ENCODE results near the gene VKORC1. TPM values are rescaled to one million over a fixed set of nuclear protein-coding genes. Genes with fewer than 3 reads are reported as not detected.

Gene VKORC1
- polyA plus RNA-seq, 1 donor from 2014 or later, result 90.7 TPM

DNA sequence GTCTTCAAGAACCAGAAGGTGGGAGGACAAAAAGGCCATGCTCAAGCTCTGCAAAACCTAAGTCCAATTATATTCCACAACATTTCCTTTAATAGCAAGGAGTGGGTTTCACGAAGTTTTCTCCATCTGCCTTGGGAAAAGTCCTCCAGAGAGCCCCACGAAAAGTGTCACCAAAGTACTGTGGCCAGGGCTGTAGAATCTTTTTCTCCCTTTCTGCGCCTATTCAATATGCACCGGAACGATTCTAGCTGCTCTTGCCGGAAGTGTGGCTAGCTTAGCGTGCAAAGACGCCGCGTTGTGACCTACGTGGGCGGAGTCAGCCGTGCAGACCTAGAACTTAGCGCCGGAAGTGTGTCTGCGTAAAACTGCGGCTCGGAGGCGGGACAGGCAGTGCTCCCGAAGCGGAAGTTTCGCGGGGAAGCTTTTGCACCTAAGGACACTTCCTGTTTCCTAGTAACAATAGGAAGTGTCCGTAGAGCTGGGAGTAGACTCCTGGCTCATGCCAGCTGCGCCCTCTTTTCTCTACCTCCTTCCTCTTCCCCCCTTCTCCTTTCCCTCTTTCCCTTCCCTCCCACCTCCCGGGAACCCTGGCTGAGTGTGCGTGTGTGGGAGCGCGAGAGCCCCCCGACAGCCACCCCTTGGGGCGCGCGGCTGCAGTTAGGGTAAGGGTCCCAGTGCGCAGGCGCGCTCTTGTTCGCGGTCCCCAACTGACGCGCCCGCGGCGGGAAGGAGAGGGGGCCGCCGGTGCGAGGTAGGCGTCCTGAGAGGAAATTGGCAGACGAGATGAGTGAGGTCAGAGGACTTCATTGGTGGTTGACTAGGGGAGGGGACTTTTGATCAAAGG, 20.4 kb downstream of the VKORC1 start, which contains the start of the genes ZNF646 and ZNF668:
Gene ZNF646, plus strand, starts transcription at position 453 of the 844 bp plus-strand sequence. CDS start 1,903 bp downstream, outside the sequence.
Gene ZNF668, minus strand, starts transcription at position 271 of the 844 bp plus-strand sequence. CDS start 9,781 bp downstream, outside the sequence.
- no peaks in the 10 kb centered on the region for H3K27me3 Mint-ChIP-seq
- H3K4me3 Mint-ChIP-seq, result peak within 1 kb of the TSS; percentile 87 to 99 (median 96)
- H3K4me1 Mint-ChIP-seq, result peaks cover 14 to 32% (median 28%) of the 10 kb centered on the region in 3 donors
- H3K9me3 Mint-ChIP-seq, result no peaks in the 10 kb centered on the region
- peak within 1 kb of the TSS; percentile 78 to 98 (median 98) for H3K27ac Mint-ChIP-seq
- H3K36me3 Mint-ChIP-seq, result peaks cover 2% of the 10 kb centered on the region

DNA sequence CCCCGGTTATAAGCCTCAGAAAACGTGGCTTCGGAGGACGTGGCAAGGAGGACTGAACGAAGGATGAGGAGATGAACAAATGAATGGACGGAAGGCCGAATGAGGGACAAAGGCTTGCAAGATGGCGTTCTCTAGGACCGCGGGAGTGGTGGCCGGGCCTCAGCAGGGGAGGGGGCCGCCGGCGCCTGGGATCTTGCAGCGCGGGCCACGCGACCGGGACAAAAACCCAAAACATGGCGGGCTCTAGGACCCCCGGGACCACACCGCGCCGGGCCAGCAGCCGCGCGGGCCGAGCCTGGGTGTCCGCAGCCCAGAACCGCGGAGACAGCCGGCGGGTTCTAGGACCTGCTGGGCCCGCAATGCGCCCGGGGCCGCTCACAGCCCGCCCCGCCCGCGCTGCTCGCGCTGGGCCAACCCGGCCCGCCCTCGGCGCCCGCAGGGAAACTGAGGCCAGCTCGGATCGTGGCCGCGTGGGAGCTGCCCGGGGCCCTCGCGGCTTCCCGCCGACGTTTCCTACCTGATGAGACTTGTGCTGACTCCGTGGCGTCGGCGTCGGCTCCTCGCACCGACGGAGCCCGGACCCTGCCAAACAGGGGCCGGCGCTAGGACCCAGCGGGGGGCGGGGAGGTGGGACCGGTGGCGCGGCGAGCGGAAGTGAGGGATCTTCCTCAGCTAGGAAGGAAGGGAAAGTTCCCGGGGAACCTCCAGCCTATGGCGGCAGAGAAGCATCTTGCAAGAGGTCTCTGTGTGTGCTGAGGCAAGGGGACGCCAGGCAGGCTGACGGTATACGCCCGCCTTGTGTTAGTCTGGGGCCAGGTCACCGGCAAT, 21.2 kb downstream of the VKORC1 start:
- peak overlapping the region; percentile 78 to 98 (median 98) for H3K27ac Mint-ChIP-seq
- peak overlapping the region; percentile 87 to 99 (median 96) for H3K4me3 Mint-ChIP-seq
- H3K9me3 Mint-ChIP-seq, result no peaks in the 10 kb centered on the region
- peaks cover 1% of the 10 kb centered on the region for H3K36me3 Mint-ChIP-seq
- H3K4me1 Mint-ChIP-seq, result peaks cover 14 to 32% (median 29%) of the 10 kb centered on the region in 3 donors
- no peaks in the 10 kb centered on the region for H3K27me3 Mint-ChIP-seq

GRCh38 chr16:31072540-31073141, 22.0 kb downstream of the VKORC1 start:
- H3K36me3 Mint-ChIP-seq, result no peaks in the 10 kb centered on the region
- peaks cover 14 to 32% (median 29%) of the 10 kb centered on the region in 3 donors for H3K4me1 Mint-ChIP-seq
- no peaks in the 10 kb centered on the region for H3K9me3 Mint-ChIP-seq
- H3K4me3 Mint-ChIP-seq, result peak overlapping the region; percentile 87 to 98 (median 94)
- H3K27me3 Mint-ChIP-seq, result no peaks in the 10 kb centered on the region
- peak overlapping the region; percentile 14 to 98 (median 78) for H3K27ac Mint-ChIP-seq

DNA sequence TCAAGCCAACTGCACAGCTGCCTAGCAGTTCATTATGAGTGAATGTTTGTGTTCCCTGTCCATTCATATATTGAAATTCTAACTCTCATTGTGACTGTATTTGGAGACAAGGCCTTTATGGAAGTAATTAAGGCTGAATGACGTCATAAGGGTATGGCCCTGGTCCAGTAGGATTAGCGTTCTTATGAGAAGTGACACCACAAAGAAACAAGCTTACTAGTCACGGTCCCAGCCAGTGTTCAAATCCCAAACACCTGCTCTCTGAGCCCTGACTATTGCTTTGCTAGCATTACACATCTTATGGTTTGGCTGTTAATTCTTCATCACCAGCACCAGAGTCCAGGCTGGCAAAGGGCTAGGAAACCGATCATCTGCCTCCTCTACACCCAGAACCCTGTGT, 22.7 kb downstream of the VKORC1 start:
- no peaks in the 10 kb centered on the region for H3K9me3 Mint-ChIP-seq
- peak overlapping the region; percentile 77 to 94 (median 90) for H3K4me3 Mint-ChIP-seq
- H3K36me3 Mint-ChIP-seq, result no peaks in the 10 kb centered on the region
- H3K4me1 Mint-ChIP-seq, result peaks cover 14 to 32% (median 29%) of the 10 kb centered on the region in 3 donors
- H3K27ac Mint-ChIP-seq, result peak overlapping the region in 1 of 3 donors; percentile 78
- no peaks in the 10 kb centered on the region for H3K27me3 Mint-ChIP-seq

- H3K27ac Mint-ChIP-seq, result peak overlapping the region in 1 of 3 donors; percentile 8
- no peaks in the 10 kb centered on the region for H3K27me3 Mint-ChIP-seq
- no peak overlapping the region for H3K4me3 Mint-ChIP-seq
- H3K4me1 Mint-ChIP-seq, result peaks cover 2 to 16% (median 9%) of the 10 kb centered on the region in 3 donors
- peaks cover 8% of the 10 kb centered on the region for H3K36me3 Mint-ChIP-seq
- H3K9me3 Mint-ChIP-seq, result no peaks in the 10 kb centered on the region
Measured at GRCh38 chr16:31067342-31067741, 27.3 kb downstream of the VKORC1 start.

- Mint-ChIP-seq H3K4me1 (peaks cover 0 to 8% (median 0%) of the 10 kb centered on the region in 3 donors), H3K27ac (peak overlapping the region in 2 of 3 donors; percentile 50 to 65), H3K9me3 (no peaks in the 10 kb centered on the region), H3K4me3 (no peak overlapping the region), H3K36me3 (peaks cover 11% of the 10 kb centered on the region), H3K27me3 (no peaks in the 10 kb centered on the region)
Measured at GRCh38 chr16:31064882-31065461, 29.6 kb downstream of the VKORC1 start.

DNA sequence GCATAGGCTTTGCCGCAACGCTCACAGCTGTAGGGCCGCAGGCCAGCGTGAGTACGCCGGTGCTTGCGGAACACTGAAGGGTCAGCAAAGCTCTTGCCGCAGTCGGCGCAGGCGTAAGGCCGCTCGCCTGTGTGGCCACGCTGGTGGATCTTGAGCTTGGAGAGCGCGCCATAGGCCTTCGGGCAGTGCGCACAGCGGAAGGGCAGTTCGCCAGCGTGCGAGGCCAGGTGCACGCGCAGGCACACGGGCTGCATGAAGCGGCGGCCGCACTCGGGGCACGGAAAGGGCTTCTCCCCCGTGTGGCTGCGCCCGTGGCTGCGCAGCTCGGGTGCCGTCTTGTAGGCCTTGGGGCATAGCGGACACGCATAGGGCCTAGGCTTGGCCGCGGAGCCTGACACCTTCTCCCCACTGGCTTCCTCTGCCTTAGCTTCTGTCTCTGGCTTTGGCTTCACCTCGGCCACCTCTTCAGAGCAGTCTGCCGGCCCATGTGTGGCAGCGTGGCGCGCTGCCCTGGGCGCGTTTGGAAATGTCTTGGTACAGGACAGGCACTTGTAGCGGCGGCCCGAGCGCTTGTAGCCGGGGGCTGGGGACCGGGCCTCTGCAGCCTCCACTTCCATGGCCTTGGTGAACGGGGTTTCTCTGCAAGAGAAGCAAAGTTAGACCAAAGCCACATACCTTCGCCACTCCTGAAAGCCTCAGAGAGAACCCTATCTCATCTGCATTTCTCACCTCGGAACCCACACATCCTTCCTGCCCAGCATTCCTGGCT, 30.6 kb downstream of the VKORC1 start:
- H3K4me3 Mint-ChIP-seq, result peak overlapping the region in 2 of 4 donors; percentile 22 to 41
- H3K27ac Mint-ChIP-seq, result peak overlapping the region in 2 of 3 donors; percentile 5 to 88

DNA sequence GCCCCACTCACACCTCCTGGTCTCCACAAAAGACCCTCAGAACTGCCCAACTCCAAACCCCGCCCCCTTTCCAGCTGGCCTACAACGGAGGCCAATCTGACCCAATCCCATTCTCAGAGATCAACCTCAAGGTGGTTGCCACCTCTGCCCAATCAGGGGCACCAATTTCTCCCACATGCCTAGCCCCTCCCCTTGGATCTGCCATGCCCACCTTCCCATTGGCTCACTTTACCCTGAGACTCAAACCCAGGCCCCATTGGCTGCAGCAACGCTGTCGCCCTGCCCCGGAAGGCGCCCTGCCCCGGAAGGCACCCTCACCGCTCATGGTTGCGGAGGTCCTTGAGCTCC, 31.1 kb downstream of the VKORC1 start:
- Mint-ChIP-seq H3K27me3 (no peaks in the 10 kb centered on the region), H3K27ac (peak overlapping the region in 2 of 3 donors; percentile 5 to 88), H3K4me3 (peak overlapping the region in 1 of 4 donors; percentile 41), H3K4me1 (peaks cover 0 to 5% (median 0%) of the 10 kb centered on the region in 3 donors), H3K36me3 (peaks cover 11% of the 10 kb centered on the region), H3K9me3 (no peaks in the 10 kb centered on the region)

More for the DNA sequence above, 30.6 kb downstream of the VKORC1 start:
- peaks cover 11% of the 10 kb centered on the region for H3K36me3 Mint-ChIP-seq
- no peaks in the 10 kb centered on the region for H3K27me3 Mint-ChIP-seq
- H3K4me1 Mint-ChIP-seq, result peaks cover 0 to 5% (median 0%) of the 10 kb centered on the region in 3 donors
- H3K9me3 Mint-ChIP-seq, result no peaks in the 10 kb centered on the region

DNA sequence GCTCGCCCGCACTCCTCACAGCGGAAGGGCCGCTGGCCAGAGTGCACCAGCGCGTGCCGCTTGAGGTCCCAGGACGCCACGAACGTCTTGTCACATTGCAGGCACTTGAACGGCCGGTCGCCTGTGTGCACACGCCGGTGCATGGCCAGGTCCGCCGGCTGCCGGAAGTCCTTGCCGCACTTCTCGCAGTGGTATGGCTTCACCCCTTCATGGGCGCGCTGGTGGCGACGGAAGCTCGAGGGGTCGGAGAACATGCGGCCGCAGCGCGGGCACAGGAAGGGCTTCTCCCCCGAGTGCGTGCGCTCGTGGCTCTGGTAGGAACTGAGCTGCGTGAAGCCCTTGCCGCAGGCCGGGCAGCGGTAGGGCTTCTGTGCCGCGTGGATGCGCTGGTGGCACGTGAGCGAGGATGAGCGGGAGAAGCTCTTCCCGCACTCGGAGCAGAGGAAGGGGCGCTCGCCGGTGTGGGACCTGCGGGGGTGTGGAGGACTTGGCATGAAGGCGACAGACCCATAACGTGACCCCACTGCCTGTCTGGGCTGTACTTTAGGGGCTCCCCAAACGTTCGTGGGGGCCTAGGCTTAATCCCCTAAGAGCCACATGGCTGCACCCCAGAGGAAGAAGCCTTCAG, 32.7 kb downstream of the VKORC1 start:
- Mint-ChIP-seq H3K36me3 (peaks cover 12% of the 10 kb centered on the region), H3K27me3 (no peaks in the 10 kb centered on the region), H3K27ac (no peak overlapping the region), H3K9me3 (no peaks in the 10 kb centered on the region), H3K4me3 (no peak overlapping the region), H3K4me1 (peaks cover 0 to 5% (median 0%) of the 10 kb centered on the region in 3 donors)

GRCh38 chr16:31061126-31061812, 33.3 kb downstream of the VKORC1 start:
- no peaks in the 10 kb centered on the region for H3K9me3 Mint-ChIP-seq
- peaks cover 12% of the 10 kb centered on the region for H3K36me3 Mint-ChIP-seq
- no peak overlapping the region for H3K4me3 Mint-ChIP-seq
- no peak overlapping the region for H3K27ac Mint-ChIP-seq
- peaks cover 0 to 4% (median 0%) of the 10 kb centered on the region in 3 donors for H3K4me1 Mint-ChIP-seq
- no peaks in the 10 kb centered on the region for H3K27me3 Mint-ChIP-seq

GRCh38 chr16:31055613-31056012, 39.0 kb downstream of the VKORC1 start:
- H3K36me3 Mint-ChIP-seq, result peaks cover 2% of the 10 kb centered on the region
- H3K4me3 Mint-ChIP-seq, result no peak overlapping the region
- H3K27me3 Mint-ChIP-seq, result no peaks in the 10 kb centered on the region
- no peaks in the 10 kb centered on the region for H3K9me3 Mint-ChIP-seq
- peaks cover 0 to 2% (median 0%) of the 10 kb centered on the region in 3 donors for H3K4me1 Mint-ChIP-seq
- H3K27ac Mint-ChIP-seq, result no peak overlapping the region

- Mint-ChIP-seq H3K9me3 (no peaks in the 10 kb centered on the region), H3K4me3 (no peak overlapping the region), H3K27me3 (no peaks in the 10 kb centered on the region), H3K36me3 (no peaks in the 10 kb centered on the region), H3K4me1 (peaks cover 0 to 4% (median 3%) of the 10 kb centered on the region in 3 donors), H3K27ac (no peak overlapping the region)
Measured at GRCh38 chr16:31052114-31052513, 42.5 kb downstream of the VKORC1 start.
